GM12872 (cell line): ENCODE data around the gene FAM98C.

Source experiments
- CTCF ChIP-seq: IDR thresholded peaks from 3 replicates; pipeline ENCODE4 v1.5.1; 2011; ENCODE audit warnings: low read depth, mild to moderate bottlenecking, low read length, moderate library complexity; ENCODE audit not compliant: insufficient read depth

The FAM98C gene

GRCh38 chr19:38402967-38403674, at the start of gene FAM98C:
Gene FAM98C, plus strand, starts transcription at chr19:38403093. Its CDS starts 61 bp downstream, at chr19:38403154.
- peak; percentile 87 for TF ChIP-seq CTCF

- no peak for TF ChIP-seq CTCF
These were observed 46.9 kb upstream of the FAM98C start for GRCh38 chr19:38355728-38356725.

GRCh38 chr19:38358071-38358470, 44.8 kb upstream of the FAM98C start:
- no peak for TF ChIP-seq CTCF

GRCh38 chr19:38359242-38360021, 43.5 kb upstream of the FAM98C start:
- no peak for TF ChIP-seq CTCF

GRCh38 chr19:38360351-38360750, 42.5 kb upstream of the FAM98C start:
- TF ChIP-seq CTCF, result no peak

- TF ChIP-seq CTCF, result no peak
These were observed 41.9 kb upstream of the FAM98C start for GRCh38 chr19:38360839-38361631.
